BLaER1 (cell line): ENCODE data around the gene RAB23.

Experiments
- H3K27ac ChIP-seq: shearing (Covaris generic); formaldehyde crosslinking; 2 replicates; pipeline ENCODE4 v1.8.1; 2022
- H3K27me3 ChIP-seq: shearing (Covaris generic); formaldehyde crosslinking; 2 replicates; pipeline ENCODE4 v1.8.1; 2022
- H3K36me3 ChIP-seq: shearing (Covaris generic); formaldehyde crosslinking; 2 replicates; pipeline ENCODE4 v1.8.1; 2022
- H3K4me1 ChIP-seq: shearing (Covaris generic); formaldehyde crosslinking; 2 replicates; pipeline ENCODE4 v1.8.1; 2022
- H3K4me2 ChIP-seq: shearing (Covaris generic); formaldehyde crosslinking; 2 replicates; pipeline ENCODE4 v1.8.1; 2022
- H3K4me3 ChIP-seq: shearing (Covaris generic); formaldehyde crosslinking; 2 replicates; pipeline ENCODE4 v1.8.1; 2022
- H3K9ac ChIP-seq: shearing (Covaris generic); formaldehyde crosslinking; 2 replicates; pipeline ENCODE4 v1.8.1; 2022
- H3K9me3 ChIP-seq: shearing (Covaris generic); formaldehyde crosslinking; 2 replicates; pipeline ENCODE4 v1.8.1; 2022
- H4K20me1 ChIP-seq: shearing (Covaris generic); formaldehyde crosslinking; 2 replicates; pipeline ENCODE4 v1.8.1; 2022
- Cebpa-rat ChIP-seq: shearing (Covaris generic); IDR thresholded peaks from 2 replicates; pipeline ENCODE4 v1.8.1; 2022

The RAB23 gene

DNA sequence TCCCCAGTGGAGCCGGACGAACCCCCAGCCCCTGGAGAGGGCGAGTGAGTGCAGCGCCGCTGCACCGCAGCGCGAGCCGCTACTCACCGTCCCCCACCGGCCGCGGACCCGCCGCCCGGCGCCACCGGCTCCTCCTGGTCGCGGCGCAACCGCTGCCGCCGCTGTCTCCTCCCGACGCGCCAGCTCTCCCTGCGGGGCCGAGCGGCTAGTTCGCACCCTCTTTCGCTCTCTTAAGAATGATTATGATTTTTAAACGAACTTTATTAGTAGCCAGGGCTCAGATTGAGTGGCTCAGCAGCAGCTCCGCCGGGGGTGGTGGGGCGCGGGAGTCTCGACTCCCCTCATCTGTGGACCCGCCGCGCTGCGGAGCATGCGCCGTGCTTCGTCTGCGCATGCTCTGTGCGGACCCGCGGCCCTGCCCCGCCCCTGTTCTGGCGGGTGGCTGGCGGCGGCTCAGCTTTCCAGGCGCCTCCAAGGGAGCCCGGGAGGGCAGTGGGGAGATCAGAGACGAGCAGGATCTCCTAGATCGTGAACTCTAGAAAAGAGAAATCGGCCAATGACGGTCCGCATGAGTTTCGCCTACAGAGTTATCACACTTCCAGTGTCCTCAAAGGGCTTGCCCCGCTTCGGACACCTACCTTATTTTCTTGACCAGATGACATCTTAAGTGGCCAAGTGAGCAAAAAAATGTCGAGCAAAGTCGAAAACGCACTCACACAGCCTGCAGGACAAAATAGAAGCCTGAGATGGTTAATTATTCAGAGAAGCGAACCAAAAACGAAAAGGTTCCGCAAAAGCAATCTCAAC, at the start of gene RAB23:
RAB23 (minus strand) TSS at position 372 of the 807 bp plus-strand sequence. CDS start 11,927 bp downstream, outside the sequence.
- Histone ChIP-seq H3K9ac (peak within 1 kb of the TSS; percentile 80), H4K20me1 (no peaks in the 10 kb centered on the region), H3K36me3 (no peaks in the 10 kb centered on the region), H3K27ac (peak within 1 kb of the TSS; percentile 68), H3K9me3 (no peaks in the 10 kb centered on the region), H3K4me1 (peaks cover 10% of the 10 kb centered on the region), H3K4me2 (peak within 1 kb of the TSS; percentile 77), H3K27me3 (no peaks in the 10 kb centered on the region), H3K4me3 (peak within 1 kb of the TSS; percentile 95)
- no peak for TF ChIP-seq Cebpa-rat

DNA sequence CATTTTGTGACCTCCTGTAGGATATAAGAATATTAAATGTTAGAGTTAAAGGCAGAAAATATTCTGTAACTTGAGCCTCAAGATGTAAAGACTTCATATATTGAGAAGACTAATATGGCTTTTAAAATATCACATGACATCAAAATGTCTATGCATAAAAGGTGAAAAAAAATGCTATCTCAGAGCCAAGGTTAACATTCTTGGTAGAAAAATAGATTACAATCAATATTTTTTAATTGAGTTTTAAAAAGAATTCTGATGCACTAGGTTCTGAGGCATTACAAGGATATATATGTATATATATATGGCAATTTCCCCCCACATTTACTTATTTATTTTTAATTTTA, 46.2 kb upstream of the RAB23 start:
- no peak overlapping the region for H3K4me3 ChIP-seq
- H3K27ac ChIP-seq, result no peak overlapping the region

DNA sequence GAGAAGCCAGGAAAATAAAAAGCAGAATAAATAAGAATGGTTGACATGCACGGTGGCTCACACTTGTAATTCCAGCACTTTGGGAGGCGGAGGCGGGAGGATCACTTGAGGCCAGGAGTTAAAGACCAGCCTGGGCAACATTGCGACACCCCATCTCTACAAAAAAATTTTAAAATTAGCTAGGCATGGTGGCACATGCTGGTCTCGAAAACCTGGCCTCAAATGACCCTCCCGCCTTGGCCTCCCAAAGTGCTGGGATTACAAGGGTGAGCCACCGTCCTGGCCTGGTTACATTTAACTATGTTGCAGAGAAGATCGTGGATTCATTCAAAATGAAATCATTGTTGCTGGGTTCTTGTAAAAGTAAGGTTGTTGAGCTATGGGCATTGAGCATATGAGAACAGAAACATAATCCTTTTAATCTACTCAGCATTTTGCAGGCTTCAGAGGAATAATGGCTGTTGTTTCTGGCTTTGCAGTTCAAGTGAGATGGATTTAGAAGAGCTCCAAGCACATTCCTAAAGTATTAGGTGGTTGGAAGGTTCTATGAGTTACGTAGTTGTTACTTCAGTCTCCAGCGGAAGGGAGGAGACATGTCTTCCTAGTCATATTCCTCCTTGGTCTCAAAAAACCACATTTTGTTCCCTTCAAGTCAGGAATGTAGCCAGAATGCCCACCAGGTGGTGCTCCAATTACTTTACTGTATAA, 45.6 kb upstream of the RAB23 start:
- no peak overlapping the region for H3K4me3 ChIP-seq
- H3K27ac ChIP-seq, result no peak overlapping the region
- no peaks in the 10 kb centered on the region for H3K9me3 ChIP-seq
- no peaks in the 10 kb centered on the region for H3K36me3 ChIP-seq
- H3K4me2 ChIP-seq, result no peak overlapping the region
- TF ChIP-seq Cebpa-rat, result no peak
- no peaks in the 10 kb centered on the region for H3K4me1 ChIP-seq
- no peaks in the 10 kb centered on the region for H4K20me1 ChIP-seq
- H3K9ac ChIP-seq, result no peak overlapping the region
- H3K27me3 ChIP-seq, result no peaks in the 10 kb centered on the region

More for the DNA sequence above, 46.2 kb upstream of the RAB23 start:
- no peaks in the 10 kb centered on the region for H3K4me1 ChIP-seq
- no peaks in the 10 kb centered on the region for H3K27me3 ChIP-seq
- H4K20me1 ChIP-seq, result no peaks in the 10 kb centered on the region
- H3K36me3 ChIP-seq, result no peaks in the 10 kb centered on the region
- TF ChIP-seq Cebpa-rat, result no peak
- peaks cover 1% of the 10 kb centered on the region; the same call in 1 of the 2 replicates for H3K9me3 ChIP-seq
- H3K4me2 ChIP-seq, result no peak overlapping the region
- no peak overlapping the region for H3K9ac ChIP-seq

DNA sequence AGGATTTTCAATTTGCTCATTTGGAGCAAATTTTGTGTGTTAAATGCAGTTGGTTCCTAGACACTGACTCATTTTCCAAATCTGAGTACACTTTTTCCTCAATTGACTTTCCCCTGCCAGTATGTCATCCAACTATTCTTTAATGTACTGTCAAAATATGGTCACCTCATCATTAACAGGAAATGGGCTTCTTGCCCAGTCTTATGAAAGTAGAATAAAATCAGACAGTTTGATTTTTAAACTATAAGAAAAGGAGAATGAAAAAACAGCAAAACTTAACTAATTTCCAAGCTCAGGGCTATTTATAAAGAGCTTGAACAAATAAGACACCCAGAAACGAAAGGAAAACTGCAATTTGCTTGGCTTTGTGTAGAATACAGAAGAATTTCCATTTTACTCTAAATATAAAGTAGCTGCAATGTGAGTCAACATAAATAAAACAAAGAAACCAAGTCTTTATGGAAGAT, 43.7 kb upstream of the RAB23 start:
- Histone ChIP-seq H3K27me3 (no peaks in the 10 kb centered on the region), H3K9ac (no peak overlapping the region), H3K9me3 (no peaks in the 10 kb centered on the region), H3K4me3 (no peak overlapping the region), H3K4me1 (no peaks in the 10 kb centered on the region), H3K36me3 (no peaks in the 10 kb centered on the region), H3K27ac (no peak overlapping the region), H4K20me1 (no peaks in the 10 kb centered on the region), H3K4me2 (no peak overlapping the region)
- no peak for TF ChIP-seq Cebpa-rat

DNA sequence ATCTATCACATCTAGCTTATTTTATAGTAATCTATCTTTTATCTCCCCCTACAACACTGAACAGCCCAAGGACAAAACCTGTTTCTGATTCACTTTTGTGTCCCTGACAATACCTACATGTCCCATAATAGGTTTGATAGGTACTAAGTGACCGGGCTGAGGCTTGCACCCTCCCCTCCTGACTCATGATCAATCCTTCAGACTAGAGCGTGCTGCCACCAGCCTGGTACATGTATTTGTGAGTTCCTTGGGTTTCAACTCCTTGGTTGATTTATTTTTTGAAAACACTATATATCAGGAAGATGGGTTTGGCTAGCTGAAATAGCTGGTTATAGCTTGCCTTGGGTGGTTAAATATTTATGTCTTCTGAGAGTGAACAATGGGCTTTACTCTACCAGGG, 41.6 kb upstream of the RAB23 start:
- Histone ChIP-seq H3K27ac (no peak overlapping the region), H4K20me1 (no peaks in the 10 kb centered on the region), H3K4me2 (no peak overlapping the region), H3K4me3 (no peak overlapping the region), H3K9ac (no peak overlapping the region), H3K27me3 (no peaks in the 10 kb centered on the region), H3K4me1 (no peaks in the 10 kb centered on the region), H3K36me3 (no peaks in the 10 kb centered on the region), H3K9me3 (no peaks in the 10 kb centered on the region)
- no peak for TF ChIP-seq Cebpa-rat

DNA sequence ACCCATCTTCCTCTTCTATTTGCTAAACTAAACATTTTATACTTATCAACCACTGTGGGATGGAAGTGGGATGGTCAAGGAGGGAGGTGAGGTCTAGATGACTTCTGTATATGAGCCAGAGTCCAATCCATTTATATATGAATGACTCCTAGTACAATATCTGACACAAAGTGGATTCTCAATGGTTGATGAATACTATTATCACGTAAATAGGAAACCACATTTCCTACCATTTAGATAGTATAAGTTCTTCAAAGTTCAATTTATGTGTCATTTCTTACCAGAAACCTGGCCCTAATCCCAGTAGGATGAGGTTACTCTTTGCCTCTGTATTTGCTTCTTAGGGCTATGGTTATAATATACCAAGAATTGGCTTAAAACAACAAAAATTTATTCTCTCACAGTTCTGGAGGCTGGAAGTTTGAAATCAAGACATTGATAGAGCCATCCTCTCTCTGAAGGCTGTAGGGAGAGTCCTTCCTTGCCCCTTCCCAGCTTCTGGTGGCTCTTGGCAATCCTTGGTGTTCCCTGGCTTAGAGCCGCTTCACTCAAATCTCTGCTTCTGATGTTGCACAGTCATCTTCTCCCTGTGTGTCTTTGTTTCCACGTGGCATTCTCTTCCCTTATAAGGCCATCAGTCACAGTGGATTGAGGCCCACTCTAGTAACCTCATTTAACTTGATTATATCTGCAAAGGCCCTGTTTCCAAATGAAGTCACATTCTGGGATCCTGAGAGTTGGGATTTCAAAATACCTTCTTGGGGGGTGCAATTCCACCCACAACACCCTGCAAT, 41.0 kb upstream of the RAB23 start:
- H3K4me3 ChIP-seq, result no peak overlapping the region
- no peaks in the 10 kb centered on the region for H3K4me1 ChIP-seq
- H4K20me1 ChIP-seq, result no peaks in the 10 kb centered on the region
- no peak overlapping the region for H3K27ac ChIP-seq
- H3K27me3 ChIP-seq, result no peaks in the 10 kb centered on the region
- H3K4me2 ChIP-seq, result no peak overlapping the region
- no peak overlapping the region for H3K9ac ChIP-seq
- no peaks in the 10 kb centered on the region for H3K36me3 ChIP-seq
- no peaks in the 10 kb centered on the region for H3K9me3 ChIP-seq
- no peak for TF ChIP-seq Cebpa-rat

DNA sequence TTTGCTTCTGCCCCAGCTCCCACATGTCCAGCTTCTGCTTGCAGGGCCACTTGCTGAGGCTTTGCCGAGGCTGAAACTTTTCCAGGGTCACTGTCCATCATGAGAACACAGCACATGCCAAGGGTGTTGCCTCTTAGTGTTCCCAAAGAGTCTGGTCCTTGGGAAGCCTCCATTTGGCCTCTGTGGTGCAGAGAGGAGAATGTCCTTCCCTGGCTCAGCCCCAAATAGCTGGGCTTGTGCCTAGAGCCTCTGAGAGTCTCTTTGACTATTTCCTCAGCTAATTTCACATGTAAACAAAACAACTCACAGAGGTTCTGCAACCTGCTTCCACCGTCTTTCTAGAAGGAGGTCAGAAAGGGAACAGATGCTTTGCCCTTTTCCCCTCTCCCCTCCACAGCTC, 40.4 kb upstream of the RAB23 start:
- H4K20me1 ChIP-seq, result no peaks in the 10 kb centered on the region
- no peak overlapping the region for H3K27ac ChIP-seq
- no peak overlapping the region for H3K9ac ChIP-seq
- no peak overlapping the region for H3K4me2 ChIP-seq
- H3K4me3 ChIP-seq, result no peak overlapping the region
- no peaks in the 10 kb centered on the region for H3K27me3 ChIP-seq
- TF ChIP-seq Cebpa-rat, result no peak
- no peaks in the 10 kb centered on the region for H3K9me3 ChIP-seq
- no peaks in the 10 kb centered on the region for H3K36me3 ChIP-seq
- no peaks in the 10 kb centered on the region for H3K4me1 ChIP-seq

DNA sequence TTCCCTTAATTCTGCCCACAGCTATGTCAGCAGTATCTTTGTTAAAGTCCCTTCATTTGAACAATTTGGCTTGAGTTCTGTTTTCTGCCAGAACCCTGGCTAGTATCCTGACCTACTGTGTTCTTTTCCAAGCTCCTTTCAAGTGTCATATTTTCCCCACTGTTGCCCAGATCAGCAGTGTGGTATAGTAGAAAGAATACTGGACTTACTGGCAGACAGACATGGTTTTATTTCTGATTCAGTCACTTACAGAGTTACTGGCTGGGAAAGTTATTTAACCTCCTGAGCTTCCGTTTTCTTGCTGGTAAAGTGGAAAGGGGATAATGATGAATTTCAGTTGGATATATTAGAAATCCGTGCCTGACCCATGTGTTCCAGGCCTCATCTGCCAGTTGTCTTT, 39.8 kb upstream of the RAB23 start:
- no peak overlapping the region for H3K9ac ChIP-seq
- H3K27ac ChIP-seq, result no peak overlapping the region
- no peaks in the 10 kb centered on the region for H3K27me3 ChIP-seq
- no peaks in the 10 kb centered on the region for H3K9me3 ChIP-seq
- H3K4me3 ChIP-seq, result no peak overlapping the region
- H3K4me1 ChIP-seq, result no peaks in the 10 kb centered on the region
- no peak overlapping the region for H3K4me2 ChIP-seq
- no peaks in the 10 kb centered on the region for H3K36me3 ChIP-seq
- TF ChIP-seq Cebpa-rat, result no peak
- H4K20me1 ChIP-seq, result no peaks in the 10 kb centered on the region

DNA sequence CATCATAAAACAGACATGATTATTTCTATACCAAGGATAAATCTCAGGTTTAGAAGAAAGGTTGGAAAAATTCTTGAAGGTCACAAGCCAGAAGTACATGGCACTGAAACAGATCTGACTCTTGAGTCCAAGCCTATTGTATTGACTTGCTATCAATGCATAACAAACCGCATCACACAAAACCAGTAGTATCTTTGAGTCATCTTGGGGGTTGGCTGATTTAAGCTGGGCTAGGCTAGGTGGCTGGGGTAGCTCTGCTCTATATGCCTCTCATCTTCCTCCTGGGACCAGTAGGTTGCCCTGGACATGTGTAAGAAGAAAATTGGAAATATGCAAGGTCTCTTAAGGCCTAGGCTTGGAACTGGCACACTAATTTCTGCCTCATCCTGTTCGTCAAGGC, 37.0 kb upstream of the RAB23 start:
- no peak for TF ChIP-seq Cebpa-rat
- no peak overlapping the region for H3K4me3 ChIP-seq
- H3K9me3 ChIP-seq, result no peaks in the 10 kb centered on the region
- no peaks in the 10 kb centered on the region for H3K4me1 ChIP-seq
- H3K4me2 ChIP-seq, result no peak overlapping the region
- no peak overlapping the region for H3K27ac ChIP-seq
- no peaks in the 10 kb centered on the region for H3K27me3 ChIP-seq
- H3K36me3 ChIP-seq, result no peaks in the 10 kb centered on the region
- H3K9ac ChIP-seq, result no peak overlapping the region
- H4K20me1 ChIP-seq, result no peaks in the 10 kb centered on the region
